Naive thymus-derived CD4-positive, alpha-beta T cell (primary cell): Measurements from ENCODE around the gene OAS3. TPM values are rescaled to one million over a fixed set of nuclear protein-coding genes. Genes with fewer than 3 reads are reported as not detected.
"Not testable (repeated sequence)": the region's sequence is repeated elsewhere in the genome, so short reads cannot be mapped to it uniquely, and the experiment has no call there.

Source experiments
- ATAC-seq: fragments of 150-1000 bp; cut with Tn5 transposase; 2 replicates; pipeline ENCODE4 v1.10.0; 2021; ENCODE audit warnings: mild to moderate bottlenecking, moderate library complexity
- CTCF ChIA-PET: fragments of 350-600 bp; sonication (Branson Sonifier 250); formaldehyde crosslinking; loops from one replicate; lab custom pipeline; 2021; ENCODE audit warnings: antibody characterized with exemption; lab: Charles Lee
- POLR2A ChIA-PET: fragments of 350-600 bp; sonication (Branson Sonifier 250); formaldehyde crosslinking; loops from one replicate; lab custom pipeline; 2021; ENCODE audit warnings: antibody characterized with exemption, inconsistent platforms; lab: Charles Lee
- DNase-seq, 9 donors: peaks; one replicate each; pipeline versions ENCODE4 v3.0.0 to v3.0.0-alpha.2; 2020 to 2022; ENCODE audit warnings: mixed read lengths in 1 of 9
- H3K27ac ChIP-seq: one replicate; pipeline ENCODE4 v1.7.0; 2013; ENCODE audit warnings: mild to moderate bottlenecking, low read depth, low read length, moderate library complexity
- H3K27me3 ChIP-seq, 2 donors: one replicate each; pipeline ENCODE4 v1.7.0; 2013; ENCODE audit warnings: low read length in 2 of 2, mild to moderate bottlenecking in 2 of 2, moderate library complexity in 2 of 2; ENCODE audit not compliant: control insufficient read depth in 2 of 2, insufficient read depth in 2 of 2
- H3K36me3 ChIP-seq, 3 experiments: 1 replicate in 2 of 3; 2 replicates in 1 of 3; pipeline ENCODE4 v1.7.0; 2013; ENCODE audit warnings: low read length in 3 of 3, mild to moderate bottlenecking in 3 of 3, moderate library complexity in 1 of 3; ENCODE audit not compliant: insufficient read depth in 3 of 3, control insufficient read depth in 2 of 3
- H3K4me1 ChIP-seq, 2 donors: one replicate each; pipeline ENCODE4 v1.7.0; 2013; ENCODE audit warnings: low read length in 2 of 2, mild to moderate bottlenecking in 2 of 2, moderate library complexity in 1 of 2; ENCODE audit not compliant: control insufficient read depth in 2 of 2, insufficient read depth in 2 of 2
- H3K4me3 ChIP-seq: 2 replicates; pipeline ENCODE4 v1.7.0; 2013; ENCODE audit warnings: mild to moderate bottlenecking, low read length
- H3K9me3 ChIP-seq, 3 experiments: 1 replicate in 2 of 3; 2 replicates in 1 of 3; pipeline ENCODE4 v1.7.0; 2013; ENCODE audit warnings: low read length in 3 of 3; ENCODE audit not compliant: control insufficient read depth in 2 of 3
- H3K27ac Mint-ChIP-seq, 9 donors: one replicate each; pipeline ENCODE4 v1.8.0; 2020 to 2022; ENCODE audit warnings: mixed read lengths in 9 of 9, mild to moderate bottlenecking in 8 of 9, moderate library complexity in 5 of 9, inconsistent platforms in 2 of 9
- H3K27me3 Mint-ChIP-seq, 5 donors: one replicate each; pipeline ENCODE4 v1.8.0; 2021 to 2022; ENCODE audit warnings: mixed read lengths in 5 of 5, mild to moderate bottlenecking in 1 of 5
- H3K36me3 Mint-ChIP-seq, 5 donors: one replicate each; pipeline ENCODE4 v1.8.0; 2020 to 2022; ENCODE audit warnings: mixed read lengths in 5 of 5, mild to moderate bottlenecking in 3 of 5, inconsistent platforms in 1 of 5
- H3K4me1 Mint-ChIP-seq, 7 donors: one replicate each; pipeline ENCODE4 v1.8.0; 2020 to 2022; ENCODE audit warnings: mixed read lengths in 7 of 7, mild to moderate bottlenecking in 3 of 7, inconsistent platforms in 1 of 7
- H3K4me3 Mint-ChIP-seq, 10 donors: one replicate each; pipeline ENCODE4 v1.8.0; 2020 to 2022; ENCODE audit warnings: mild to moderate bottlenecking in 10 of 10, mixed read lengths in 10 of 10, moderate library complexity in 6 of 10, inconsistent platforms in 2 of 10
- H3K9me3 Mint-ChIP-seq, 11 donors: one replicate each; pipeline ENCODE4 v1.8.0; 2020 to 2022; ENCODE audit warnings: mixed read lengths in 11 of 11, mild to moderate bottlenecking in 4 of 11, inconsistent platforms in 1 of 11, moderate library complexity in 1 of 11
- intact Hi-C, 2 donors: fragments of 100-400 bp; cut with micrococcal nuclease; formaldehyde crosslinking; loops; one replicate each; pipeline ENCODE4 v1.15.1; 2023
- polyA plus RNA-seq, 2 donors: library from polyadenylated mRNA; unstranded; fragments of 300-500 nt; fragmentation: Illumina TruSeq; gene quantifications; one replicate each; pipeline ENCODE4 v1.2.3, GENCODE V29; 2021
- total RNA-seq, 6 experiments: library from RNA in 5 of 6; stranded (reverse) in 5 of 6; gene quantifications; 1 replicate in 5 of 6; 2 replicates in 1 of 6; pipeline ENCODE4 v1.2.3 and lab custom pipeline; 2021 to 2026

OAS3 gene
- total and polyA plus RNA-seq, 7 experiments from 2014 or later = 14.8 to 264 (median 20.7) TPM

GRCh38 chr12:112986291-112986800 lies 48.1 kb downstream of the OAS3 start:
- H3K36me3 ChIP-seq = peaks cover 0 to 54% (median 27%) of the 10 kb centered on the region in 3 experiments
- peaks cover 31 to 94% (median 68%) of the 10 kb centered on the region in 5 donors for H3K36me3 Mint-ChIP-seq
- peaks cover 10 to 35% of the 10 kb centered on the region in 2 donors for H3K4me1 ChIP-seq
- peak overlapping the region; percentile 27 for H3K27ac ChIP-seq
- intact Hi-C loops = no loop called here
- H3K27me3 Mint-ChIP-seq = no peaks in the 10 kb centered on the region
- no peak overlapping the region for H3K4me3 ChIP-seq
- no peak for ATAC-seq
- POLR2A ChIA-PET = interaction anchor here (4.9 kb wide), 1 partner anchor 8 kb away, joined by 36 read pairs; the partner anchor contains the start of gene OAS2
- no peaks in the 10 kb centered on the region for H3K27me3 ChIP-seq
- peak overlapping the region in 7 of 9 donors; percentile 44 to 86 (median 80) for H3K27ac Mint-ChIP-seq
- no peak for DNase-seq
- H3K9me3 ChIP-seq = peaks cover 0 to 8% (median 5%) of the 10 kb centered on the region in 3 experiments
- H3K9me3 Mint-ChIP-seq = peaks cover 7 to 37% (median 17%) of the 10 kb centered on the region in 11 donors
- CTCF ChIA-PET = no interaction called here
- peaks cover 23 to 94% (median 73%) of the 10 kb centered on the region in 7 donors for H3K4me1 Mint-ChIP-seq
- peak overlapping the region in 1 of 10 donors; percentile 15 for H3K4me3 Mint-ChIP-seq

DNA sequence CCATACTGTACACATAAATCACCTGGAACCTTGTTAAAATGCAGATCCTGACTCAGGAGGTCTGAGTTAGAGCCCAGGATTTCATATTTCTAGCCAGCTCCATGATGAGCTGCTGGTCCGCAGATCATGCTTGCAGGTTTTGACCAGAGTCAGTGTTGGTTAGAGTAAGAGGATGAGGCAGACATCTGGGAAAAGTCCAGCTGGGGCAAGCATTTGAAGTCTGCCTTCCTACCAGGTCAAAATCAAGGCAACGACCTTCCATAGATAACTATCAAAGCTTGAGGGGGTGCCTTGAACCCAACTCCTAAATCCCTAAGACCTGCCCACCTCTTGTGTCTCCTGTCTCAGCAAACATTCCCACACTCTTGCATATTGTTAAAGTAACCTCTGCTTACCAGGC lies 49.3 kb downstream of the OAS3 start:
- POLR2A ChIA-PET = interaction anchor here (4.9 kb wide), 1 partner anchor 9 kb away, joined by 36 read pairs; the partner anchor contains the start of gene OAS2
- peak overlapping the region; percentile 44 for H3K27ac ChIP-seq
- intact Hi-C loops = no loop called here

GRCh38 chr12:112988224-112988623 lies 50.0 kb downstream of the OAS3 start:
- Mint-ChIP-seq H3K36me3 (peaks cover 33 to 91% (median 67%) of the 10 kb centered on the region in 5 donors), H3K4me1 (peaks cover 15 to 78% (median 61%) of the 10 kb centered on the region in 7 donors), H3K27me3 (no peaks in the 10 kb centered on the region), H3K27ac (peak overlapping the region; percentile 3 to 88 (median 81)), H3K4me3 (peak overlapping the region in 4 of 10 donors; percentile 6 to 49 (median 20)), H3K9me3 (peaks cover 2 to 26% (median 9%) of the 10 kb centered on the region in 11 donors)
- intact Hi-C loops = loop anchor here (1.0 kb wide), 1 partner anchor 10 kb away; the partner anchor contains the start of gene OAS2 (in 2 of the 2)
- CTCF ChIA-PET = interaction anchor here (0.5 to 7.9 kb wide), 5 partner anchors 8 to 436 kb away, joined by 3 to 61 read pairs (median 3); partner anchors contain the start of gene OAS2
- POLR2A ChIA-PET = interaction anchor here (4.9 kb wide), 1 partner anchor 9 kb away, joined by 36 read pairs; the partner anchor contains the start of gene OAS2
- Histone ChIP-seq H3K4me1 (peaks cover 5 to 19% of the 10 kb centered on the region in 2 donors), H3K36me3 (peaks cover 0 to 66% (median 27%) of the 10 kb centered on the region in 3 experiments), H3K4me3 (no peak overlapping the region), H3K9me3 (peaks cover 0 to 8% (median 5%) of the 10 kb centered on the region in 3 experiments), H3K27ac (peak overlapping the region; percentile 44), H3K27me3 (no peaks in the 10 kb centered on the region)
- no peak for ATAC-seq
- peak in 3 of 9 donors; percentile 12 to 22 (median 19) for DNase-seq

More for the DNA sequence above, 49.3 kb downstream of the OAS3 start:
- no peaks in the 10 kb centered on the region for H3K27me3 ChIP-seq
- CTCF ChIA-PET = interaction anchor here (0.5 to 7.9 kb wide), 4 partner anchors 8 to 437 kb away, joined by 3 to 61 read pairs (median 4); partner anchors contain the start of gene OAS2
- H3K4me1 ChIP-seq = peaks cover 5 to 24% of the 10 kb centered on the region in 2 donors
- Mint-ChIP-seq H3K4me1 (peaks cover 15 to 83% (median 61%) of the 10 kb centered on the region in 7 donors), H3K27me3 (no peaks in the 10 kb centered on the region), H3K9me3 (peaks cover 5 to 27% (median 11%) of the 10 kb centered on the region in 11 donors), H3K4me3 (no peak overlapping the region), H3K36me3 (peaks cover 36 to 94% (median 65%) of the 10 kb centered on the region in 5 donors), H3K27ac (peak overlapping the region in 7 of 9 donors; percentile 45 to 86 (median 81))
- peaks cover 0 to 8% (median 5%) of the 10 kb centered on the region in 3 experiments for H3K9me3 ChIP-seq
- DNase-seq (no peak), ATAC-seq (no peak)
- H3K4me3 ChIP-seq = no peak overlapping the region
- peaks cover 0 to 64% (median 27%) of the 10 kb centered on the region in 3 experiments for H3K36me3 ChIP-seq

DNA sequence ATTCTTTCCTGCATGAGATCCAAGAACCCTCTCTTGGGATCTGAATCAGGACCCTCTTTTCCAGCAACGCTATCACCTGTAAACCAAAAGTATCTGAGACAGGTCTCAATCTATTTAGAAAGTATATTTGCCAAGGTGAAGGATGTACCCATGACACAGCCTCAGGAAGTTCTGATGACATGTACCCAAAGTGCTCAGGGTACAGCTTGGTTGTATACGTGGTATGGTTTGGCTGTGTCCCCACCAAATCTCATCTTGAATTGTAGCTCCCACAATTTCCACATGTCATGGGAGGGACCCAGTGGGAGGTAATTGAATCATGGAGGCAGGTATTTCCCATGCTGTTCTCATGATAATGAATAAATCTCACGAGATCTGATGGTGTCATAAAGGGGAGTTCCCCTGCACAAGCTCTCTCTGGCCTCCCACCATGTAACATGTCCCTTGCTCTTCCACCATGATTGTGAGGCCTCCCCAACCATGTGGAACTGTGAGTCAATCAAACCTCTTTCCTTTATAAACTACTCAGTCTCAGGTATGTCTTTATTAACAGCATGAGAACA lies 50.6 kb downstream of the OAS3 start:
- not testable (repeated sequence) for H3K9me3 ChIP-seq, DNase-seq, H3K4me3 ChIP-seq, H3K27me3 Mint-ChIP-seq, ATAC-seq, H3K27me3 ChIP-seq
- H3K4me1 ChIP-seq = peaks cover 0 to 12% of the 10 kb centered on the region in 2 donors
- H3K27ac ChIP-seq = peak overlapping the region; percentile 15
- peaks cover 33 to 87% (median 63%) of the 10 kb centered on the region in 5 donors for H3K36me3 Mint-ChIP-seq
- peaks cover 0 to 66% (median 27%) of the 10 kb centered on the region in 3 experiments for H3K36me3 ChIP-seq
- POLR2A ChIA-PET = interaction anchor here (0.6 to 4.9 kb wide), 2 partner anchors 10 to 80 kb away, joined by 3 to 36 read pairs; partner anchors contain the start of gene OAS2
- peak overlapping the region in 1 of 10 donors; percentile 49 for H3K4me3 Mint-ChIP-seq
- H3K27ac Mint-ChIP-seq = peak overlapping the region; percentile 51 to 88 (median 78)
- H3K4me1 Mint-ChIP-seq = peaks cover 11 to 84% (median 55%) of the 10 kb centered on the region in 7 donors
- CTCF ChIA-PET = interaction anchor here (1.6 to 7.9 kb wide), 2 partner anchors 9 to 43 kb away, joined by 4 to 61 read pairs; partner anchors contain the start of gene OAS2
- peaks cover 2 to 23% (median 9%) of the 10 kb centered on the region in 11 donors for H3K9me3 Mint-ChIP-seq
- intact Hi-C loops = loop anchor here (1.0 kb wide), 1 partner anchor 11 kb away; the partner anchor contains the start of gene OAS2 (in 2 of the 2)

DNA sequence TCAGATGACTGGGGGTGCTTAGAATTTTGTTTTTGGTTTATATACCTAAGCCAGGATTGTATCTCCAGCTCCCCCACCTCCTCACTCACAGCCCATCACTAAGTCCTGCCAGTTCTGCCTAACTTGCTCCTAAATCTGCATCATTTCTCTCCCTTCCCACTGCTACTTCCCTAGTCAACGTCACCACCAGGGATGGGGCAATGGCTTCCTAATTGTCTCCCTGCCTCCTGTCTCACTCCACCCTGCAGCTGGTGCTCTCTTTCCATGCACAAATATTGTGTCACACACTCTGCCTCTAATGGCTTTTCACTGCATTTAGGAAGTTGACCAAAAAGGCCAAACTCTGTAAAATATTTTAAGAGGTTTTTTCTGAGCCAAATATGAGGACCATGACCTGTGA lies 51.5 kb downstream of the OAS3 start:
- ChIA-PET CTCF (interaction anchor here (0.8 to 7.9 kb wide), 5 partner anchors 10 to 103 kb away, joined by 3 to 61 read pairs (median 4); partner anchors contain the start of gene OAS2), POLR2A (interaction anchor here (0.6 to 4.9 kb wide), 2 partner anchors 11 to 81 kb away, joined by 3 to 36 read pairs; partner anchors contain the start of gene OAS2)
- Histone ChIP-seq H3K4me1 (peaks cover 0 to 11% of the 10 kb centered on the region in 2 donors), H3K27ac (no peak overlapping the region), H3K36me3 (peaks cover 0 to 66% (median 27%) of the 10 kb centered on the region in 3 experiments), H3K27me3 (no peaks in the 10 kb centered on the region), H3K9me3 (peaks cover 0 to 3% (median under 1%) of the 10 kb centered on the region in 3 experiments), H3K4me3 (no peak overlapping the region)
- H3K9me3 Mint-ChIP-seq = peaks cover 0 to 16% (median 4%) of the 10 kb centered on the region in 11 donors
- peaks cover 9 to 81% (median 46%) of the 10 kb centered on the region in 7 donors for H3K4me1 Mint-ChIP-seq
- H3K27me3 Mint-ChIP-seq = no peaks in the 10 kb centered on the region
- no peak for DNase-seq
- peak overlapping the region; percentile 35 to 79 (median 69) for H3K27ac Mint-ChIP-seq
- no peak for ATAC-seq
- H3K36me3 Mint-ChIP-seq = peaks cover 26 to 82% (median 59%) of the 10 kb centered on the region in 5 donors
- intact Hi-C loops = loop anchor here in 1 of 2 donors (5.0 kb wide), 1 partner anchor 107 kb away; no protein-coding TSS in a partner anchor
- no peak overlapping the region for H3K4me3 Mint-ChIP-seq
